Urinary bladder (tissue), 4 donors: ENCODE results near the gene MYO1F. TPM values are rescaled to one million over a fixed set of nuclear protein-coding genes. Genes with fewer than 3 reads are reported as not detected.
"Not testable (repeated sequence)": the region's sequence is repeated elsewhere in the genome, so short reads cannot be mapped to it uniquely, and the experiment has no call there.

Experiments used
- DNase-seq: peaks from one replicate; pipeline ENCODE4 v3.0.0-alpha.2; 2015; ENCODE audit errors: extremely low spot score
- H3K27ac ChIP-seq: one replicate; pipeline ENCODE4 v1.5.1; 2013; ENCODE audit warnings: low read depth, mild to moderate bottlenecking, moderate library complexity
- H3K36me3 ChIP-seq: one replicate; pipeline ENCODE4 v1.6.1; 2013; ENCODE audit warnings: mild to moderate bottlenecking, moderate library complexity; ENCODE audit not compliant: insufficient read depth
- H3K4me1 ChIP-seq: one replicate; pipeline ENCODE4 v1.6.1; 2013; ENCODE audit warnings: mild to moderate bottlenecking, moderate library complexity; ENCODE audit not compliant: insufficient read depth
- H3K4me3 ChIP-seq: one replicate; pipeline ENCODE4 v1.5.1; 2013; ENCODE audit warnings: low read depth, low read length
- WGBS: extraction: QIAGEN DNeasy Blood & Tissue Kit; methylation state at CpG from one replicate; pipeline ENCODE4 v1.1.7; 2013; 5-methylcytosine and 5-hydroxymethylcytosine counted together
- polyA plus RNA-seq: library from polyadenylated mRNA; stranded (reverse); fragments of 200-250 nt; gene quantifications from one replicate; pipeline ENCODE4 v1.2.3, GENCODE V29; 2013
- total RNA-seq: library from RNA; depleted of rRNA; stranded (reverse); fragments of >200 nt; gene quantifications from one replicate; pipeline ENCODE4 v1.2.3, GENCODE V29; 2014
- donor health status: healthy with polysubstance abuse.
- donor health status: healthy.

Gene MYO1F
- total and polyA plus RNA-seq, 2 donors = 7.5 to 7.7 TPM

DNA sequence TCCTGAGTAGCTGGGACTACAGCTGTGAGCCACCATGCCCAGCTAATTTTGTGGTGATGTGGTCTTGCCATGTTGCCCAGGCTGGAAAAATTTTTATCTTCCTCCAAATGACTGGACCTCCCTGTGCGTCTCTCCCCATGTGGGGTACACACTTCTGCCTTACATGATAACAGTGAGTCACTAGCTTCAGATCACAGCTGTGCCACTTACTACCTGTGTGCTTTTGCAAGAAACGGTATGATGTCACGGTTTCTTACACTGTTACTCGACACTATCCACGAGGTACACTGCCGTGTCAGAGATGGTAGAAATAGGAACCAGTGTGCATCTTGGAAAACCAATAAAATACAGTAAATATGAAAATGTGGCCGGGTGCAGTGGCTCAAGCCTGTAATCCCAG, 45.8 kb downstream of the MYO1F start:
- H3K36me3 ChIP-seq = no peaks in the 10 kb centered on the region
- WGBS = 83% methylated on average over 7 of the region's 7 CpGs
- H3K27ac ChIP-seq = no peak overlapping the region
- no peak for DNase-seq
- no peaks in the 10 kb centered on the region for H3K4me1 ChIP-seq
- H3K4me3 ChIP-seq = no peak overlapping the region

DNA sequence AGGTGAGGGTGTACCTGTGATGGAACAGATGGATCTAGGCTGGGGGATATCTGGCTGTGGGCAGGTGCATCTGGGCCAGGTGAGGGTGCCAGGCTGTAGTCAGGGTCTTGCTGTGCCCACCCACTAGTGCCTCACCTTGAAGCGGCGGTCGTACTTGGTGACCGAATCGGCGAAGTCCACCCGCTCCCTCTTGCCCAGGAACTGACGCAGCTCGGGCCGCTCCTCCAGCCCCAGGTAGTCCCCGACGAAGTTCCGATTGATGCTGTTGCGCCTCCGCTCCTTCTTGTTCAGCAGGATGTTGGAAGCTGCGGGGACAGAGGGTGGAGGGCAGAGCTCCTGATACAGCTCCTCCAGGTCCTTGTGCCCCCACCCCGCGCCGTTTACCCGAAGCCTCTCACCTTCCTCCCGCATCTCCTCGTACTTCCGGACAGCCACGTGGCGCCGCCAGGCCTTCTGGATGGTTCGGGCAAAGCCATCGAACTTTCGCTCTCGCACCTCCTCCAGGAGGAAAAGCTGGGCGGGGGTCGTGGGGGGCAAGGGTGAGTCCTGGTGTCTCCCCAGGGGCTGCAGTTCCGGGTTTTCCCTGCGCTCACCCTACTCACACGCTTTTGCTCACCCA, 47.1 kb downstream of the MYO1F start:
- Histone ChIP-seq H3K4me1 (no peaks in the 10 kb centered on the region), H3K27ac (no peak overlapping the region), H3K4me3 (no peak overlapping the region), H3K36me3 (no peaks in the 10 kb centered on the region)
- WGBS = 92% methylated on average over 35 of the region's 35 CpGs
- no peak for DNase-seq

DNA sequence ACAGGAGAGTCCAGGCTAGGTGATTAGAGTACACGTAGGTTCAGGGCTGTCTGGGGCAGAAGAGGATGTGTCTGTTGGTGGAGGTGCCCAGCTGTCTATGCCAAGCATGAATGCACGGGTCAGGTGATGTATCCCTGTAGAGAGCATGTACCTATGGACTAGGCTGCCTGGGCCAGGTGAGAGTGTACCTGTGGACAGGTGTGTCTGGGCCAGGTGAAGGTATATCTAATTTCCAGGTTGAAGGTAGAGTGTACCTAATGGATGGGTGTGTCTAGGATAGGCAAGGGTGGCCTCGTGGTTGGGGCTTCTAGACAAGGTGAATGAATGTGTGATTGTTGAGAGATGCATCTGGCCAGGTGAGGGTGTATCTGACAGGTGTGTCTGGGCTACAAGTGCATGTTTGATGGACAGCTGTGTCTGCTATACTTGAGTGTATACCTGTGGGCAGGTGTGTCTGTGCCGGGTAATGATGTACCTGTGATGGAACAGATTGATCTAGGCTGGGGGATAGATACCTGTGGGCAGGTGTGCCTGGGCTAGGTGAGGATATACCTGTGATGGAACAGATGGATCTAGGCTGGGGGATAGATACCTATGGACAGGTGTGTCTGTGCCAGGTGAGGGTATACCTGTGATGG, 47.8 kb downstream of the MYO1F start:
- 95% methylated on average over 4 of the region's 4 CpGs for whole genome bisulfite sequencing
- H3K4me3 ChIP-seq = no peak overlapping the region
- no peaks in the 10 kb centered on the region for H3K36me3 ChIP-seq
- DNase-seq = no peak
- no peak overlapping the region for H3K27ac ChIP-seq
- no peaks in the 10 kb centered on the region for H3K4me1 ChIP-seq

DNA sequence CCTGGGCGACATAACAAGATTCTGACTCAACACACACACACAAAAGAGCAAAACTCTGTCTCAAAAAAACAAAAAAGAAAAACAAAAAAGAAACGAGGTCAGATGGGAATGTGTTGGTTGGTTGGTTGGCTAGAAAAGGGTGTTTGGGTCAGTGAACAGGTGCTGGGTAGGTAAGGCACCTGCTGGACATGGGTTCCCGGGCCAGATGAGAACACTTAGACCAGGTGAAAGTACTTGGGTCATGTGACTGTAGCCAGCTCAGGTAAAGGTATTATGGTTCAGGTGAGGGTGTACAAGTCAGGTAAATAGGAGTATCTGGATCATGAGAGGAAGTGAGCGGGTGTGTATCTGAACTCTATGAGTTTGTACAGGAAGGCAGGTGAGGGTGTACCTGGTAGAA, 48.7 kb downstream of the MYO1F start:
- Histone ChIP-seq H3K27ac (no peak overlapping the region), H3K36me3 (no peaks in the 10 kb centered on the region), H3K4me1 (no peaks in the 10 kb centered on the region), H3K4me3 (no peak overlapping the region)
- 68% methylated on average over 4 of the region's 4 CpGs for WGBS
- DNase-seq = no peak

DNA sequence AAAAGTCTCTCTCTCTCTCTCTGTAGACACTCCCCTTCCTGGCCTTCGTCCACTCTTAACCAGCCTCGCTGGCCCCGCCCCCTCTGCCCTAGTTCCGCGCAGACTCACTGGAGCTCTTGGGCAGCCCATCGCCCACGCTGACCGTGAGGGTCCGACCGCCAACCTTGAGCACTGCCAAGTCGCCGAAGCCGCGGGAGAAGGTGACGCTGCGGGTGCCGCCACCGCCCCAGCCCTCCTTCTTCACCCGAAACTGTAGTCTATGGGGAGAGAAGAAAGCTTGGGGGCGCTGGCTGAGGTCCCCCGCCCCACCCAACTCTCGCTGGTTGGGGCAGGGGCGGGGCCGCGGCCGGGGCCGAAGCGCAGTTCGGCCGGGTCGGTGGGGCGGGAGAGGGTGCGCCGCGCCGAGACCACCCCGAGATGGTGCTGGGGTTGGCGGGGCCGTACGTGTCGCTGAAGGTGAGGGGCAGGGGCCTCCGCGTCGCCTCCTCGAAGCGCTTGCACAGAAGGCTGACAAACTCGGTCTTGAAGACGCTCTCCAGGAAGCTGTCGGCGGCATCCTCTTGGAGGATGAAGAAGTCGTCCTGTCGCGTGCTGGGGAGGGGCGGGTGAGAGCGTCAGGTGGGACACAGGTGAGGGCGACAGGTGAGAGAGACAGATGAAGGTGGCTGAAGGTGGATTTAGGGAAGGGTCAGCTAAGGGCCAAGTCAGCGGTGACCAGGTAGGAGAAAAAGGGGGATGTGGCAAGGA, 50.7 kb downstream of the MYO1F start:
- peak; percentile 92 for DNase-seq
- Histone ChIP-seq H3K4me1 (no peaks in the 10 kb centered on the region), H3K27ac (no peak overlapping the region), H3K4me3 (peak overlapping the region; percentile 54), H3K36me3 (no peaks in the 10 kb centered on the region)
- WGBS = 10% methylated on average over 57 of the region's 57 CpGs

DNA sequence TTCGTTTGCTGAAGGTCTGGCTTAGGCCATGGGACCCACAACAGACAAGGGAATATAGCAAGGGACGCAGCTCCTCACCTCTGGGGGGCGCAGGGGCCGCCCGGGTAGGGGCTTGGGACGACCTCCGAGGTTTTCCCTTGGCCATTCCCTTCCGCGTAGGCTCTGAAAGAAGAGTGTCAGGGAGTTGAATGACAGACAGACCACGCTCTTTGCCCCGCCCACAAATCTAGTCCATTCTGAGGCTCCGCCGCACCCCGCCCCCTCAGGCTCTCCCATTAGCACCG, 51.9 kb downstream of the MYO1F start:
- WGBS = 11% methylated on average over 15 of the region's 15 CpGs
- Histone ChIP-seq H3K4me1 (no peaks in the 10 kb centered on the region), H3K4me3 (peak overlapping the region; percentile 25), H3K36me3 (no peaks in the 10 kb centered on the region), H3K27ac (peak overlapping the region; percentile 38)
- DNase-seq = no peak

DNA sequence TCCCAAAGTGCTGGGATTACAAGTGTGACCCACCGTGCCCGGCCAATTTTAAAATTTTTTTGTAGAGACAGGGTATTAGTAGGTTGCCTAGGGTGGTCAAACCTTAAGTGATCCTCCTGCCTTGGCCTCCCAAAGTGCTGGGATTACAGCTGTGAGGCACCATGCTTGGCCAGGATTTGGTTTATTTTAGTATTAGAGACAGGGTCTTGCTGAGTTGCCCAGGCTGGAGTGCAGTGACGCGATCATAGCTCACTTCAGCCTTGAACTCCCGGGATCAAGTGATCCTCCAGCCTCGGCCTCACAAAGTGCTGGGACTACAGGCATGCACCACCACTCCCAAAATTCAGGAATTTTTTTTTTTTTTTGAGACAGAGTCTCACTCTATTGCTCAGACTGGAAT, 57.9 kb downstream of the MYO1F start:
- 95% methylated on average over 6 of the region's 6 CpGs for WGBS
- Histone ChIP-seq H3K27ac (no peak overlapping the region), H3K36me3 (no peaks in the 10 kb centered on the region), H3K4me3 (no peak overlapping the region), H3K4me1 (no peaks in the 10 kb centered on the region)
- DNase-seq = no peak

DNA sequence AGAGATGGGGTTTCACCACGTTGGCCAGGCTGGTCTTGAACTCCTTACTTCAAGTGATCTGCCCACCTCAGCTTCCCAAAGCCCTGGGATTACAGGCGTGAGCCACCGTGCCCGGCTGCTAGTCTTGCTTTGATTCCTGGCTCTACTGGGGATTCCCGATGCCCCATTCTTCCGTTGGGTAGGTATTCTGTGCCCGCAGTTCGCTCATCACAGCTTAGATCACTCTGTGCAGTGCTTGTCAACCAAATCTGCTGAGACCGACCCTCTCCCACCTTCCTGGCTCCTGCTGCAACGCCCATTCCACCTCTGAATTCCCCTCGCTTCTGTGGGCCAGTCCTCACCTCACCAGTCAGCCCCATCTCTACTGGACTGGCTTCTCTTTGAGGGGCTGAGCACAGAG, 58.7 kb downstream of the MYO1F start:
- H3K36me3 ChIP-seq = no peaks in the 10 kb centered on the region
- 82% methylated on average over 11 of the region's 11 CpGs for WGBS
- no peak overlapping the region for H3K4me3 ChIP-seq
- H3K27ac ChIP-seq = no peak overlapping the region
- DNase-seq = no peak
- H3K4me1 ChIP-seq = no peaks in the 10 kb centered on the region

DNA sequence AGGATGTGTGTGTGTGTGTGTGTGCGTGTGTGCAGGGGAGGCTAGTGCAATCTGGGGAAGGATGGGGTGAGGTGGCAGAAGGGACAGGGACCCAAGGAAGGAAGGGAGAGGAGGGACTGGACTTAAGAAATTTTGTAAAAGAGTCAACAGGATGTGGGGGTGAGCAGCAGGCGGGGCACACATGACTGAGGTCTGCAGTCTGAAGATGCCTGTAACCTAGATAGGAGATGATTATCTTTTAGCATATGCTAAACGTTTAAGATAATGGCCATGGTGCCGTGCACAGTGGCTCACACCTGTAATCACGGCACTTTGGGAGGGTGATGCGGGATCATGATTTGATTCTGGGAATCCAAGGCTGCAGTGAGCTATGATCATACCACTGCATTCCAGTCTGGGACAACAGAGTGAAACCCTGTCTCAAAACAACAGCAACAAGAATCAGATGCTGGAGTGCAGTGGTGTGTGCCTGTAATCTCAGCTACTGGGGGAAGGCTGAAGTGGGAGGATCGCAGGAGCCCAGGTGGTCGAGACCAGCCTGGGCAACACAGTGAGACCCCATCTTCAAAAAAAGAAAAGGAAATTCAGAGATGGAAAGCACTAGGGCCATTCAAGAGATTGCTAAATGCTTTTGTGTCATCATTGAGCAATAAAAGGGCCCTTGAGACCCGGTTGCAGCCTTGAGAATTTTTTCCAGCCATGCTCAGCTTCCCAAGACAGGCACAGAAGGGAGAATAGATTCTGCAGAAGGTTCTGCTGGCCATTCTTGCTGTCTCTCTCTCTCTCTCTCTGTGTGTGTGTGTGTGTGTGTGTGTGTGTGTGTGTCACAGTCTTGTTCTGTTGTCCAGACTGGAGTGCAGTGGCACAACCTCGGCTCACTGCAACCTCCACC, 59.4 kb downstream of the MYO1F start:
- 44% methylated on average over 10 of the region's 10 CpGs for WGBS
- H3K36me3 ChIP-seq = no peaks in the 10 kb centered on the region
- peaks cover 2% of the 10 kb centered on the region for H3K4me1 ChIP-seq
- H3K27ac ChIP-seq = no peak overlapping the region
- no peak for DNase-seq
- H3K4me3 ChIP-seq = no peak overlapping the region

DNA sequence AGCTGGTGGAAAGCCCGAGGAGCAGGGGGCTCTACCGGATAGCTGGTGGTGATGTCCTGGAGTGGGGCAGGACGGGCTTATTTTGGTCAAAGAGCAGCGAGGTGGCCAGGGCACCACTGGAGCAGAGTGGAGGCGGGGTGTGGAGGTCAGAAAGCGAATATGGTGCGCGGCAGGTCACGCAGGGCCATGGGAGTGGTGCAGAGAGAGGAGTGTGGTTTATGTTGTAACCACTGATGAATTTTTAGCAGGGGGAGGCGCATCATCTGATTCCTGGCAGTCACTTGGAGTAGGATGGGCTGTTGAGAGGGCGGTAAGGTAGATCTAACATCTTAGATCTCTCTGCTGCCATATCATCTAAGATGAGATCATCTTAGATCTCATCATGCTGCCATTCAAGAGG, 61.9 kb downstream of the MYO1F start:
- no peak overlapping the region for H3K27ac ChIP-seq
- no peak for DNase-seq
- no peaks in the 10 kb centered on the region for H3K36me3 ChIP-seq
- no peak overlapping the region for H3K4me3 ChIP-seq
- peaks cover 2% of the 10 kb centered on the region for H3K4me1 ChIP-seq
- 86% methylated on average over 11 of the region's 11 CpGs for WGBS

DNA sequence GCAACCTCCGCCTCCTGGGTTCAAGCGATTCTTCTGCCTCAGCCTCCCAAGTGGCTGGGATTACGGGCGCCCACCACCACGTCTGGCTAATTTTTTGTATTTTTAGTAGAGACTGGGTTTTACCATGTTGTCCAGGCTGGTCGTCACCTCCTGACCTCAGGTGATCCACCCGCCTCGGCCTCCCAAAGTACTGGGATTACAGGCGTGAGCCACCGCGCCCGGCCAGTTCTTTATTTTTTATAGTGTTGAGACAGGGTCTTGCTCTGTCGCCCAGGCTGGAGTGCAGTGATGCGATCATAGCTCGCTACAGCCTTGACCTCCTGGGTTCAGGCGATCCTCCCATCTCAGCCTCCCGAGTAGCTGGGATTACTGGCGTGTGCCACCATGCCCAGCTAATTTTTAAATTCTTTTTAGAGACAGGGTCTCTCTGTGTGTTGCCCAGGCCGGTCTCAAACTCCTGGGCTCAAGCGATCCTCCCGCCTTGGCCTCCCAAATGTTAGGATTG, 62.7 kb downstream of the MYO1F start:
- H3K27ac ChIP-seq, H3K4me1 ChIP-seq, DNase-seq, H3K36me3 ChIP-seq: not testable (repeated sequence)
- H3K4me3 ChIP-seq = peak overlapping the region; percentile 58
- WGBS = 78% methylated on average over 21 of the region's 21 CpGs

DNA sequence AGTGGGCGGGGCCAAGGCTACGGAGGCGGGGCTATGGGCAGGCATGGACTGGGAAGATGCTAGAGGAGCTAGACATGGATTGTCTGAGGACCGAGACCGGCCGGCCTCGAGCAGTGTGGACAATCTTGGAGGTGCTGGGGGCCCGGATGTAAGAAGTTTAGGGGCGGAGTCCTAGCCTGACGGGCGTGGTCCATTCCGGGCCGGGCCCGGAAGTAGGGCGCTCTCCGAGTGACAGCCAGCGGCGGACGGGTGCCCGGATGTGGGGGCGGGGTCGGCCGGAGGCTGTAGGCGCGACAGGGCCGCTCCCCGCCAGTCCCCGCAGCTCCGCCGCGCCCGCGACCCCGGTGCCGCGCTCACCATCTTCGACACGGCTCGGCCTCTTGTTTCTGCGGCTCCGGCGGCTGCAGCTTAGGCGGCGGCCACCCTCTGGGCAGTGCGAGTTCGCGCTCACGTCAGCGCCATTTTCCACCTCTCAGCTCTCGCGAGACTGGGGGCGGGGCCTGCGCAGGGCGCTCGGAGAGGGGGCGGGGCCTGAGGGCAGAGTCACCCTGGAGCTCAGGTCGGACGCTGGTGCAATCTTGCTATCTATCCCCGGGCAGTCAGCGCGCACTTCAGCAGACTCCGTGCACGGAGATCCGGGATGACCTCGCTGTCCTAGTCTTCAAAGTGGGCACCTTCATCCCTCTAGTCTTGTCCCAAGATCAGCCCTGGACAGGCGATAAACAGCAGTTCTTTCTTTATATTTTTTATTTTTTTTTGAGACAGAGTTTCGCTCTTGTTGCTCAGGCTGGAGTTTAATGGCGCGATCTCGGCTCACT, 63.3 kb downstream of the MYO1F start, which contains the start of gene ZNF414:
Gene ZNF414, minus strand, starts transcription at position 481 of the 818 bp plus-strand sequence. Its CDS starts 121 bp downstream, at position 360.
- peaks cover 2% of the 10 kb centered on the region for H3K4me1 ChIP-seq
- H3K4me3 ChIP-seq = peak within 1 kb of the TSS; percentile 58
- H3K27ac ChIP-seq = peak within 1 kb of the TSS; percentile 98
- WGBS = under 1% methylated on average over 70 of the region's 70 CpGs
- peak; percentile 87 for DNase-seq
- no peaks in the 10 kb centered on the region for H3K36me3 ChIP-seq
